GM19099 (cell line): ENCODE results near the gene THSD4.

ENCODE experiments used
- POLR2A ChIP-seq: IDR thresholded peaks from 3 replicates; pipeline ENCODE4 v1.6.1; 2011; ENCODE audit warnings: low read depth; ENCODE audit not compliant: insufficient read length; ENCODE audit errors: extremely low read depth

The THSD4 gene

GRCh38 chr15:71780115-71780976, 665.1 kb downstream of the THSD4 start:
- TF ChIP-seq POLR2A: no peak

DNA sequence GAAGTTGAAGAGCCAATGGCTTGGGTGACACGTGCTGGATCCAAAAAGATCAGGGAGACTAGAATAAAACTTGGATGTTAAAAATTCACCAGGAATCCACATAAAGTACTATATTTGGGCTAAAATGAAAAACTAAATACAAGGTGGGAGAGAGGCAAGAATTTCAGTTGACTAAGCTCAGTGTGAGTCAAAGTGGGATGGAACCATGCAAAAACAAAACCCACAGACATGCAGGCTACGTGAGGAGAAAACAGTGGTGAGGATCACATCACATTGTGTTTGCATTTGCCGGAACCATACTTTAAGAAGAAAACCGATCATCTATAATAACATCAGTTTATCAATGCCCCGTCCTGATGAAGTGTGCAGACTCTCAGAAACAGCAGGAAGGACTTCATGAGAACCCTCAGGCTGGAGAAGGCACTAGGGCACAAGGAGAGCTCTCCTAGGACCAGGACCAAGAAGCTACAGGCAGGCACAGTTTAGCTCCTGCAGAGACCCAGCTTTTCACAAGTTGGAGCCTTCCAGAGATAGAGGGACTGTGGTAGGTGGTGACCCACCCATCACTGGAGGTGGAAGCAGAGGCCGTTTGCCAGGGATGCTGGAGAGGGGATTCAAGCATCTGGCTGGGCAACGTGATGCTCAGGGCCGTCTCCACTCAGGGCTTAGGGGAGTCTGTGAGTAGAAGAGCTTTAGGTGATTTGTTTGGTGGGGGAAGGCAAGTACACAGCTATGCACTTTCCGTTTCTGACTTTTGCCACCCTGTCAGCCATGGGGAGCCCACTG, 666.1 kb downstream of the THSD4 start:
- no peak for TF ChIP-seq POLR2A

DNA sequence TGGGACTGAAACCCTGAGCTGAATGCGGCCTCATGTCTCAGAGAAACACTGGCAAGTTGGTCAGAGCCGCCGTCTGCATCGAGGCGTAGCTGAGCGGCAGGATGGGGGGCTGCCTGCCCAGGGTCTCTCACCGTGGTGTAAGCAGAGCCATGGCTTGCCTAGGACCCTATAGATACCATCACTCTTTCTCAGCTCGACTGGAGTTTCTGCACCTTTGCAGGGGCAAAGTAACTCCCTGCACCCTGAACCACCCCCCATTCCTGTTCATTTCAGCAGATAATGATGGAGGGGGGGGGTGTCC, 666.6 kb downstream of the THSD4 start:
- TF ChIP-seq POLR2A: no peak

GRCh38 chr15:71782422-71783165, 667.3 kb downstream of the THSD4 start:
- no peak for TF ChIP-seq POLR2A

- TF ChIP-seq POLR2A: no peak
Measured at GRCh38 chr15:71784719-71785118, 669.4 kb downstream of the THSD4 start.

DNA sequence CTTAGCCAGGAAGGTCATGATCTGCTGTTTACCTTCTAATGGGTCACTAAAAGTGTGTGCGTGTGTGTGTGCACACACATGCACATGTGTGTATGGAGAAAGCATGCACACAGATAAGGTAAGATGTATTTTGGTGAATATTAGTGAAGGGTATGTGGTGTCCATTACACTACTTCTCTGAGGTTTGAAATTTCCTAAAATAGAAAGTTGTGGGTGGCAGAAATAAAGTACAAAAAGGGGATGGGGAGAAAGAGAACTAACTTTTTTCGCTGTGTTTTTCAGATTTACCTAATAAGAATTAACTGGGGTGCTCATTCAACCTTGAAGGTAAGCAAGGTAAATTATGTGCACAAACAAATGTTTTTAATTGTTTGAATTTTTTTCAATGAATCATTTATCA, 670.7 kb downstream of the THSD4 start:
- TF ChIP-seq POLR2A: no peak

- TF ChIP-seq POLR2A: no peak
Measured at GRCh38 chr15:71786673-71787072, 671.4 kb downstream of the THSD4 start.

GRCh38 chr15:71788646-71789579, 673.6 kb downstream of the THSD4 start:
- no peak for TF ChIP-seq POLR2A

GRCh38 chr15:71789616-71790015, 674.3 kb downstream of the THSD4 start:
- no peak for TF ChIP-seq POLR2A

- TF ChIP-seq POLR2A: no peak
Measured at GRCh38 chr15:71790081-71790480, 674.8 kb downstream of the THSD4 start.

GRCh38 chr15:71791975-71792374, 676.7 kb downstream of the THSD4 start:
- no peak for TF ChIP-seq POLR2A

- no peak for TF ChIP-seq POLR2A
Measured at GRCh38 chr15:71792521-71792920, 677.2 kb downstream of the THSD4 start.

DNA sequence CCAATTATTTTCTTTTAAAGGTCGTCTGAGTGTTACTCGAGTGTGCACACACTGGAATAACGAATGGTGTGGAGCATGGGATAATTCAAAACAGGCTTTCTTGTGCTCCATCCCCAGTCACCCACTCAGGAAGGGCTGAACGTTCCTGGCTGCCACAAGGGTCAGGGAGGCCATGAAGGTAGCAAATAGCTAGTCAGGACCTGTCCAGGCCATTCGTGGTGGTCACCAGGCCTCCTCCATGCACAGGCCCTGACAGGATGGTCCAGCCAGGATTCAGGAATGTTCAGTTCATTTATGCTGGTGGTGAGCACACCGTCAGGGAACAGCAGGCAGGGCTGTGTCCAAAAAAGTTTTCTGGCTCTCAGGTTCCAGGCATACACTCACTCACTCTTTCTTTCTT, 683.4 kb downstream of the THSD4 start:
- TF ChIP-seq POLR2A: no peak

DNA sequence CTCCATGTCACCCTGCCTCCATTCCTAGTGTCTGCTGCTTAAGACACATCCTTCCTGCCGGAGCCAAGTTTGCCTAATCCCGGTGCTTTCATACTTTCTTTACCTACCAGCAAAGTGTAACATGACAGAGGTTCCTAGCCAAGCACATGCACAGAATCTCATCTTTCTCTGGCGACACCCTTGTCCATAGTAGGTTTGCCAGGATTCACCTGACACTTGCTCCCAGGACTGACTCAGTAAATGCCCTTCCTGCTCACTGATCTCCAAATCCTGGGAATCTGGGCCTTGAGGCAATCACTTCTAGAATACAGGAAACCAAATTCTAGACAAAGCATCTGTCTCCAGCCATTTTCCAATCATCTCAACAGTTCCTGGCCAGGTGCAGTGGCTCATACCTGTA, 684.9 kb downstream of the THSD4 start:
- no peak for TF ChIP-seq POLR2A
